Stimulated activated CD4-positive, alpha-beta T cell treated with anti-CD3 and anti-CD28 coated beads, Interleukin-4, amount 100 ng/mL, for 4 hours (primary cell): ENCODE measurements around the gene SART3.
"Not testable (repeated sequence)": the region's sequence is repeated elsewhere in the genome, so short reads cannot be mapped to it uniquely, and the experiment has no call there.

ENCODE experiments used
- DNase-seq, 2 experiments: peaks; one replicate each; pipeline ENCODE4 v3.0.0-alpha.2; 2020

Gene SART3

DNA sequence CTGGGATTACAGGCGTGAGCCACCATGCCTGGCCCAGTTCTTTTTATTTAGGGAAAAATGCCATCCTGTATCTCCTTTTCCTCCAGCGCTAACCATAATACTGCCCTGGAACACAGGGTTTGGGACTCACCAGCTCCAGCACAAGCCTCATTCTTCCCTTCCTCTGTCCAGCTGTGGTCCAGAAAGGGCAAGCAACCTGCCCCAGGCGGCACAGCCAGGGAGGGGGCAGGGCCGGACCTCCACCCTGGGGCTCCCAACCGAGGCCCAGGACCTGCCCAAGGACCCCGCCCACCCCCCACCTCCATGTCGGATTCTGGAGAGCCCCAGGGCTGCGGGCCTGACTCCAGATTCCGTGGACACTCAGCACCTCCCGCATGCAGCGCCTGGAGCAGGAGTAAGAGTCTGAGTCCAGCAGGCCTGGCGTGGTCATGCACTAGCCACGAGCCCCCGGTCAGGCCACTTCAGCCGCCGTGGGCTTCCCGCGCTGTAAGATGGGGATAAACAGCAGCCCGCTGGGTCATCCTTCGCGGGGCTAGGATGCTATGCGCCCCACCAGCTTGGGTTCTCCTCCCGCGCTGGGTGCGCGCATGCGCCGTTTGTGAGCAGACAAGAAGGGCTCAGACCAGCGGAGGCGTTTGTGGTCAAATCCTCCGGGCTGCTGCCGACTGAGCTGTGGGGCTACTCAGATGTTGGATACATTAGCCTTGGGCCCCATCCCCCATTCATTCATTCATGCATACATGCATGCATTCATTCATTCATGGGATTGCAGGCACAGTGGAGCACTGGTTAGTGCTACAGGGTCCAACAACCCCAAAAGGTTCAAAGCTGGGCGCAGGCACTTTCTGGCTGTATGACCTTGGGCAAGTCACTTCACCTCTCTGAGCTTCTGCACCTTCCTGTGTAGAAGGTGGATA lies 20.6 kb upstream of the SART3 start:
- no peak for DNase-seq

GRCh38 chr12:108580531-108580930 lies 19.6 kb upstream of the SART3 start:
- no peak for DNase-seq

GRCh38 chr12:108578813-108579212 lies 17.8 kb upstream of the SART3 start:
- DNase-seq: no peak

GRCh38 chr12:108578264-108578663 lies 17.3 kb upstream of the SART3 start:
- DNase-seq: no peak

- no peak for DNase-seq
Measured at GRCh38 chr12:108577458-108577857, 16.5 kb upstream of the SART3 start.

- no peak for DNase-seq
Measured at GRCh38 chr12:108576660-108577234, 15.8 kb upstream of the SART3 start.

DNA sequence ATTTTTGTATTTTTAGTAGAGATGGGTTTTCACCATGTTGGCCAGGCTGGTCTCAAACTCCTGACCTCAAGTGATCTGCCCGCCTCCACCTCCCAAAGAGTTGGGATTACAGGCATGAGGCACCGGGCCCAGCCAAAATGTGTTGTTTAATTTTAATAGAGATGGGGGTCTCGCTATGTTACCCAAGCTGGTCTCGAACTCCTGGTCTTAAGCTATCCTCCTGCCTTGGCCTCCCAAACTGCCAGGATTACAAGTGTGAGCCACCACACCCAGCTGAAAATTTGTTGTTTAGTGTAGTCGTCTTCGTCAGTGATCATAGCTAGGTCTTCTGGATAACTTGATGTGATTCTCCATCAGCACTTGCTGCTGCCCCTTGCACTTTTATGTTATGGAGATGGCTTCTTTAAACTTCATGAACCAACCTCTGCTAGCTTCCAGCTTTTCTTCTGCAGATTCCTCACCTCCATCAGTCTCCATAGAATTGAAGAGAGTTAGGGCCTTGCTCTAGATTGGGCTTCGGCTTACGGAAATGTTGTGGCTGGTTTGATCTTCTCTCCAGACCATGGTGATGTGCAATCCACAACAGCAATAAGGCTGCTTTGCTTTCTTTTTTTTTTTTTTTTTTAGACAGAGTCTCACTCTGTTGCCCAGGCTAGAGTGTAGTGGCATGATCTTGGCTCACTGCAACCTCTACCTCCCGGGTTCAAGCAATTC lies 14.4 kb upstream of the SART3 start:
- DNase-seq: no peak

DNA sequence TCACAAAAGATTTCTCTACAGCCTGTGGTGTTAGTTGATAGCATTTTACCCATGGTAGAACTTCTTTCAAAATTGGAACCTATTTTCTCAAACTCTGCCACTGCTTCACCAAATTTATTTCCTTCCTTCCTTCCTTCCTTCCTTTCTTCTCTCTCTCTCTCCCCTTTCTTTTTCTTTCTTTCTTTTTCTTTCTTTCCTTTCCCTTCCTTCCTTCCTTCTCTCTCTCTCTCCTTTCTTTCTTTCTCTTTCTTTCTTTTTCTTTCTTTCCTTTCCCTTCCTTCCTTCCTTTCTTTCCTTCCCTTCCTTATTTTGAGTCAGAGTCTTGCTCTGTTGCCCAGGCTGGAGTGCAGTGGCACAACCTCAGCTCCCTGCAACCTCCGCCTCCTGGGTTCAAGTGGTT lies 13.3 kb upstream of the SART3 start:
- not testable (repeated sequence) for DNase-seq

DNA sequence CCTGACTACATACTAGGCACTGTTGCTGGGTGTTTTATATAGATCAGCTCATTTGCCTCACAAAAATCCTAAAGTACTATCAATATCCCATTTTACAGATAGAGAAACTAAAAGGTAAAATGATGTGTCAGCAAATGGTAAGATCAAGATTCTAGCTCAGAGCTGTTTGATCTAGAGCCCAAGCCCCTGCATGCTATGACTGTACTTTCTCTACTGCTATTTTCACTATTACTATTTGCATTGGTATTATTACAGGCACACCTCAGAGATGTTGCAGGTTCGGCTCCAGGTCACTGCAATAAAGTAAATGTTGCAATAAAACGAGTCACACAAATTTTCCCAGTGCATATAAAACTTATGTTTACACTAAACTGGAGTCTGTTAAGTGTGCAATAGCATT lies 12.3 kb upstream of the SART3 start:
- no peak for DNase-seq

GRCh38 chr12:108572166-108572790 lies 11.3 kb upstream of the SART3 start:
- no peak for DNase-seq

- no peak for DNase-seq
Measured at GRCh38 chr12:108571609-108572165, 10.7 kb upstream of the SART3 start.

GRCh38 chr12:108570743-108571608 lies 10.0 kb upstream of the SART3 start:
- DNase-seq: no peak

- peak; percentile 49 to 57 for DNase-seq
Measured at GRCh38 chr12:108568338-108569154, 7.6 kb upstream of the SART3 start.

- DNase-seq: no peak
Measured at GRCh38 chr12:108567406-108568337, 6.7 kb upstream of the SART3 start.

DNA sequence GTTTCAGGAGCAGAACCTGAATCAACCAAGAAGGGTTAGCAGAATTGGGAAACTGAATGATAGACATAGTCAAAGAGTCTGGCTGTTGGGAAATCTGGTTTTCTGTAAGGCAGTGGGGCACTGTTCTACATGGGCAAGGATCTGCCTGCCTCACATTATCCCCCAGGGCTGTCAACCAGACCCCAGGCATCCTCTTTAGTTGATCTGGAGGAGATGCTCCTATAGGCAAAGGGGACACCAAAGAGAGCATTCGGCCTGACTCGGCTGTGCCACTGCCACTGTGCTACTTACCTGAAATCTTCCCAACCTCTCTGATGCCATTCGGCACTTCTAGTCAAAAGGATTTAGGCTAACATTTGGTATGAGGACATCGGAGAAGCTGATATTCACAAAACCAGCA lies 5.5 kb upstream of the SART3 start:
- DNase-seq: no peak

GRCh38 chr12:108565976-108566375 lies 5.0 kb upstream of the SART3 start:
- DNase-seq: peak; percentile 46 to 79

DNA sequence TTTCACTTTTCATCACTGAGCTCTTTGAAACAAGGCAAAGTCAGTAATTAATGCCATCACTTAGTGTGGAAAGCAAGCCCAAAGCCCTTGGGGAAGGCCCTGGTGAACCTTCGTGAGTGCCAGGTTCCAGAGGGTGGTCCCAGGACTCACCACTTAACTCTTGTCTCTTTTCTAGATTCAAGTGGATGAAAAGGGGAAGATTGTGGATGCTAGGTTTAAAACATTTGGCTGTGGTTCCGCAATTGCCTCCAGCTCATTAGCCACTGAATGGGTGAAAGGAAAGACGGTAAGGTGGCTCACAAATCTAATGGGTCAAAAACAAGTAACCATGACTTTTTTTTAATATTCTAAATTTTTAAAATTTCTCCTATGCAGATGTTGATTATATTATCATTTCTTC lies 4.2 kb upstream of the SART3 start:
- no peak for DNase-seq

DNA sequence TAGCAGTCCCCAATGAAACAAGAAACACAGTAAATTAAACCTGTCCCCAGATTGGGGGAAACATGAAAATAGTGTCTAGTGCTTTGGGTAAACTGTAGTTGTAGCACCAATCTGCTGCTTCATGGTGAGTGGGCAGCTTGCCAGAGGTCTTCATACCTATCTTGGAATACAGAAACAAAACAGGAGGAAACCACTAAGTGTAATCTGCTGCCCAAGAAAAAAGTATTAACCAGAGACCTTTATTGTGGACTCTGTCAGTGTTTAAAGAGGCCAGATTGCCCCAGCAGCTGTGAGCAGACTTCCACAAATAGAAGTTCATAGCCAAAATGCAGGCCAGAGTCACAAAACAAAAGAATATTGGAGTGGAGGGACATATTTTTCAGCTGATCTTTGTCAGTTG lies 3.8 kb upstream of the SART3 start:
- DNase-seq: no peak

DNA sequence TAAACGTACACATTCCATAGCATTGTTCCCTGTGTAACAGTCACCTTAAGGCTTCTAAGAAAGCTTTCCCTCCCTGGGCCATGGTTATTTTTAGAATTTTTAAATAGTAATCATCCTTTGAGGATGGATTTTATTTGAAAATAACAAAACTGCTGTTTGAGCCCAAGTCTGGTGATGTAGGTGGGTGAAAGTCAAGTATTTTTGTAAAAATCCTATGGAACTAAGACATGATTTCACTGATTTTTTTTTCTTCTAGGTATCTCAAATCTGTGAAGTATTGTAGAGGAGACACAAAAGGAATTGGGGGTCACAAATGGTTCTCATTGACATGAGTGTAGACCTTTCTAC lies 2.8 kb upstream of the SART3 start:
- no peak for DNase-seq
